Amniotic epithelial cell (primary cell): ENCODE results near the gene OSGIN1.

ENCODE experiments used
- DNase-seq: peaks from one replicate; pipeline ENCODE4 v3.0.0-alpha.2; 2010; ENCODE audit warnings: low read depth

OSGIN1 gene

DNA sequence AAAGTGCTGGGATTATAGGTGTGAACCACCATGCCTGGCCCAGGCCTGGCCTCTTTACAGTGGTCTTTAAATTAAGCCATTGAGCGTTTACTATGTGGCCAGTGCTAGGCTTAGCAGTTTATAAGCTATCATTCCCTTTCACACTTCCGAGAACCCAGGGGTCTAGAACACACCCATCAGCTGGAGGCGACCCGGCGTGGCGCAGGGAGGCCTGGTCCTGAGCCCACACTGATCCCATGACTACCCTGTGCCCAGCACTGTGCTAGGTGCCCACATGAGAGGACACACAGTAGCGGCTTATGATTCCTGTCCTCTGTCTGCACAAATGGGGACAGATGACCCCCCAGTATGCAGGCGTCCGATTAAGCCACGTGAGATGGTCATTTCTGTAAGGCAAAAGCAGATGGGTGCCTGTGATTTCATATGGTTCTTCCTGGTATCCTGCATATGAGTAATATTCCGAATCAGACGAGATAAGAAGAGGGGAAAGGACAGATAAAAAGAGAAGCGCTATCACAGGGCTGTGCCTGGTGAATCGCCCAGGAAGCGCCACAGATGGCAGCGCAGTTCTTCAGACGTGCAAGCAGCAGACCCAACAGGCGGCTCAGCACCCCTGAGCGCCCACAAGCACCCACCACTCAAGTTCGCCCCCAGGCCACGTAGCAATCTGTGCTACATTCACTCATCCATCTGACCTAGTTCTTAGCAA lies 5.3 kb downstream of the OSGIN1 start:
- DNase-seq = peak; percentile 73

DNA sequence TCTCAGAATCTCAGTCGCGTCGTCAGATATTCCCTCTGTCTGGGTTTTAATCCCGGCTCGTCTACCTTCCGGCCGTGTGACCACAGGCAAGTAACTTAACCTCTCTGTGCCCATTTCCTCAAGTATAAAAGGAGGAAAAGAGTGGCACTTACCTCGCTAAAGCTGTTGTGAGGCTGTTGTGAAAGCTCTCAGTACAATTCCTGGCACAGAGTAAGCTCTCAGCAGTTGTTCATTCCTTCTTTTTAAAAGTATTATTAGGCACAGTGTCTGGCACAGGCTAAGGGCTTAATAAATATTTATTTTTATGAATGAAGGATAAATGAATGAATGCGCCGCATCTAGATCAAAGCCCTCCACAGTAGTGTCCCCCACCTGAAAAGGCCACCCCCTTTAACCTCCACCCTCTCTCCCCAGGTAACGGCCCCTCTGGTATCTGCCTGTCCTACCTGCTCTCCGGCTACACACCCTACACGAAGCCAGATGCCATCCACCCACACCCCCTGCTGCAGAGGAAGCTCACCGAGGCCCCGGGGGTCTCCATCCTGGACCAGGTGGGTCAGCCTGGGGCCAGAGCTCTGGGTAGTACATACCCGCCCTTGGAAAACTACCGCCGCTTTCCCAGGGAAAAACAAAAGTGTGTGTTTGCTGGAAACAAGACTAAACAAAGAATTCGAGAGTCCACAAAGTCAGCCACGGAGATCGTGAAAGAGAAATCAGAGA lies 6.0 kb downstream of the OSGIN1 start:
- peak; percentile 49 for DNase-seq

DNA sequence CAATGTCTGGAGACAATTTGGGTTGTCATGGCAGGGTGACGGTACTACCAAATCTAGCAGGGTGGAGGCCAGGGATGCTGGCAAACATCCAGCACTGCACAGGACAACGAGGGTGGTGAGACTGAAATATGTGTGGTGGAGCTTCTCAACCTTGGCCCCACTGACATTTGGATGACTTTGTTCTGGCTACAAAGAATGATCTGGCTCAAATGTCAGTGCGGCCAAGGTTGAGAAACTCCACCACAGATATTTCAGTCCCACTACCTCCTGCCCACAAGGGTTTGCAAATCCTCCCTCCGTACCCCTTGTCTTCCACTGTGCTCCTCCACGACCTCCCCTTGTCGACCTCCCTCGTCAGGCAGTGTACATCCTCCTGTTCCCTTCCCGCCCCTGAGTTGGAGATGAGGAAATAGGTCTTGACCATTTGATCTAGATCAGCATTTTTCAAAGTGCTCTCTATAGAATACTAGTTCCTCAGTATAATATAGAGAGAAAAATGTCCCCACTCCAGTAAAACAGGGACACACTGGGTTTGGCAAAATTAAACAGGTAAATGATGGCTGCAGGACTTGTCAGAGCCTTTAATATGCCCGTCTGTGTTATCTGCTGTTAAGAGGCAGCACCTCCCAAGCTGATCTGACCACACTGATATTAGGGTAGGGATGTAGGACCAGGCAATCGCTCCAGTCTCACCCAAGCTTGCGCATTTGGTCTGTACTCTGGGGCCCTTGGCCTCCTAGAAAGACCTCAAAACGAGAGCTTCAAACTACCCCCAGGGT lies 6.8 kb downstream of the OSGIN1 start:
- peak; percentile 62 for DNase-seq

DNA sequence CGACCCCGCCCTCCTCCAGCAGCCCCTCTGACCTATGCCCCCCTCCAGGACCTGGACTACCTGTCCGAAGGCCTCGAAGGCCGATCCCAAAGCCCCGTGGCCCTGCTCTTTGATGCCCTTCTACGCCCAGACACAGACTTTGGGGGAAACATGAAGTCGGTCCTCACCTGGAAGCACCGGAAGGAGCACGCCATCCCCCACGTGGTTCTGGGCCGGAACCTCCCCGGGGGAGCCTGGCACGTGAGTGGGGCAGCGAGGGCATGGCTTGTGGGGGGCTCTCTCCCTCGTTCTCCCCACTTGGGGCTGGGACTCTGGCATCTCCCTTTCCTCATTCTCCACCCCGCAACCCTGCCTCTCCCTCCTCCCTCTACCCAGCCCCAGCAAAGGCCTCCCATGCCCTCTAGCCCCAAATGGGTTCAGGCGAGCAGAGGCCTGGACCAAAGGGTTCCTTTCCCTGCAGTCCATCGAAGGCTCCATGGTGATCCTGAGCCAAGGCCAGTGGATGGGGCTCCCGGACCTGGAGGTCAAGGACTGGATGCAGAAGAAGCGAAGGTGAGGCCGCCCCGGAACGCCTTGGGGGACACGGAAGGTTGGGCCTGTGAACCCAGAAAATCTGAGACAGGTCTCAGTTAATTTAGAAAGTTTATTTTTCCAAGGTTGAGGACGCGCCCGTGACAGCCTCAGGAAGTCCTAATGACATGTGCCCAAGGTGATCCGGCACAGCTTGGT lies 7.6 kb downstream of the OSGIN1 start:
- no peak for DNase-seq

DNA sequence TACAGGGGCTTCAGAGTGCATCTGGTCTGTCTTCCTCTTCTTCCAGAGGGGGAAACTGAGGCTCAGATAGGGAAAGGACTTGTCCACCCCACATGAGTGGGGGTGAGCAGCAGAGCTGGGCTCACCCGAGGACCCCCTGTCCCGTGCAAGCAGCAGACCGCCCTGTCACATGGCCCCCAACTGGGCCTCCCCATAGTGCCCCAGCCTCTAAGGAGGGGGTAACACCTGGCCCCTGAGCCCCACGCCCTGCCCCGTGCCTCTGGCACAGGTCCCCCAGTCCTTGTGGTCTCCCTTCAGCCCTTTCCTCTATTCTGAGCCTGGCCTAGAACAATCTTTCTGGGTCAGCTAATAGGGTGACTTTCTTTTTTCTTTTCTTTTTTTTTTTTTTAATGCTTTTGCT lies 8.6 kb downstream of the OSGIN1 start:
- no peak for DNase-seq

DNA sequence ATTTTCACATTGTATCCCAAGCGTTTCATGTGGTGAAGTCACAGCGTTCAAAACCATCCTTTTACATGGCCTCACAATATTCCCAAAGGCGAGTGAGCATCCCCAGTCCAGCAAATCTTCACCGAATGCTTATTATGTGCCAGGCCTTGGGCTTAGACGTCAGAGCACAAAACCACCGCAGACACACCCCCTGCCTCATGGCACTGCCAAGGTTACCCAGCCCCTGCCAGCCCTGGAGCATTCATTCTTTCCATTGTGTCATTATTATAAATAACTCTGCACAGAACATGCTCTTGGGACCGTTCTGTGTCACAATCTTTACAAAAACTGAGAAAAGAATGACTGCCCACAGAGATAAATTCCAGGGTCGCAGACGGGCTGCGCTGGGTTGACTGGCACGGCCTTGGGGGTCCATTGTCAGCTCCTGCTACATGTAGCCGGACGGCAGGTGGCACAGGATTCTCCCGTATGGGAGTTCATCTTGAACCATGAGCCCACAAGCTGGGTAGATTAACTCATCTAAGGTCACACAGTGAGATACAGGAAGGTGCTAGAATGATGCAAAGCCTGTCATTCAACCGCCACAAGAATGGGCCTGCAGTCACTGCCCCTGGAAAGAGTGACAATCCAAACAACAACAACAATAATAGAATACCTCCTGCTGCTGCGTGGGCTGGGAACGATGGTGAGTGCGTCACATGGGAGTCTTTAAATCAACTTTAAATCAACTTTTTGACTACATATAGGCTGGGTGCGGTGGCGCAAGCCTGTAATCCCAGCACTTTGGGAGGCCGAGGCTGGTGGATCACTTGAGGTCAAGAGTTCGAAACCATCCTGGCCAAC lies 10.5 kb downstream of the OSGIN1 start:
- DNase-seq = no peak

DNA sequence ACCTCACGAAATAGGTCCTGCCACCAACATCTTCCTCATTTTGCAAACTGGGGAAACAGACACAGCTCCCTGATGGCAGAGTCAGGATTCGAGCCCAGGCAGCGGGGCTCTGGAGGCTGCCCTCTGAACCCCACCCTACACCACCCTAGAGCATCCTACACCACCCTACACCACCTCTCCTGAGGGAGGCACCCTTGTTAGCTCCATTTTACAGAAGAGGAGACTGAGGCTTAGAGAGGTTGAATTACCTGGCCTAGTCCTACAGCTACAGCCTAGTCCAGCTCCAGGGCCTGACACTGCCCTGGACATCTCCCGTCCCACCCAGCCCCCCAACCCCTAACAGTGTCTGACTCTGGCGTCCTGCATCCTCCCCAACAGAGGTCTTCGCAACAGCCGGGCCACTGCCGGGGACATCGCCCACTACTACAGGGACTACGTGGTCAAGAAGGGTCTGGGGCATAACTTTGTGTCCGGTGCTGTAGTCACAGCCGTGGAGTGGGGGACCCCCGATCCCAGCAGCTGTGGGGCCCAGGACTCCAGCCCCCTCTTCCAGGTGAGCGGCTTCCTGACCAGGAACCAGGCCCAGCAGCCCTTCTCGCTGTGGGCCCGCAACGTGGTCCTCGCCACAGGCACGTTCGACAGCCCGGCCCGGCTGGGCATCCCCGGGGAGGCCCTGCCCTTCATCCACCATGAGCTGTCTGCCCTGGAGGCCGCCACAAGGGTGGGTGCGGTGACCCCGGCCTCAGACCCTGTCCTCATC lies 11.8 kb downstream of the OSGIN1 start:
- DNase-seq = no peak

DNA sequence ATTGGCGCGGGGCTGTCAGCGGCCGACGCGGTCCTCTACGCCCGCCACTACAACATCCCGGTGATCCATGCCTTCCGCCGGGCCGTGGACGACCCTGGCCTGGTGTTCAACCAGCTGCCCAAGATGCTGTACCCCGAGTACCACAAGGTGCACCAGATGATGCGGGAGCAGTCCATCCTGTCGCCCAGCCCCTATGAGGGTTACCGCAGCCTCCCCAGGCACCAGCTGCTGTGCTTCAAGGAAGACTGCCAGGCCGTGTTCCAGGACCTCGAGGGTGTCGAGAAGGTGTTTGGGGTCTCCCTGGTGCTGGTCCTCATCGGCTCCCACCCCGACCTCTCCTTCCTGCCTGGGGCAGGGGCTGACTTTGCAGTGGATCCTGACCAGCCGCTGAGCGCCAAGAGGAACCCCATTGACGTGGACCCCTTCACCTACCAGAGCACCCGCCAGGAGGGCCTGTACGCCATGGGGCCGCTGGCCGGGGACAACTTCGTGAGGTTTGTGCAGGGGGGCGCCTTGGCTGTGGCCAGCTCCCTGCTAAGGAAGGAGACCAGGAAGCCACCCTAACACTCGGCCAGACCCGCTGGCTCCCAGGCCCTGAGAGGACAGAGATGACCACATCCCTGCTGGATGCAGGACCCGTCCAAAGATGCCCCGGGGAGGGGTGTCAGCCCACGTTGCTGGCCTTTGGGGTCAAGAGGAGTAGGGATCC lies 12.6 kb downstream of the OSGIN1 start:
- no peak for DNase-seq

DNA sequence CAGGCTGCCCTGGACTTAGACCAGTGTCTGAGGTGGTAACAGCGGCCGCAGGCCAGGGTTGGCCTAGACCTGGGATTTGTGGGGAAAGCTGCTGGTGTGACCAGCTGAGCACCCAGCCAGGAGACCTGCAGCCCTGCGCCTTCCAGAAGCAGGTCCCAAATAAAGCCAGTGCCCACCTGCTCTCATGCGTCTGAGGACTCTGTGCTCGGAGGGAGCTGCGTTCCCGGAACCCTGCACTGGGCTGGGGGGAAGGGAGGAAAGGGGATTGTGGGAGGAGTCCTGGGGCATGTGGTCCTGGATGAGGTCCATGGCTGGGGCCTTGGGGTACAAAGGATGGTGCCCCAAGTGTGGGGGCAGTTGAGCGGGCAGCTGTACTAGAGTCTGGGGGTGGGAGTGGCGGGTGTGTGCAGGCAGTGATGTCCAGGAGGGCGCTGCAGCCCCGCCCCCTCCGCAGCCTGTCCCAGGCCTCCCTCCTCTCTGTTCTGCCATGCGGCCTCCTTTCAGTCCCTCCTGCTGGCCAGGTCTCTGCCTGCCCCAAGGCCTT lies 13.2 kb downstream of the OSGIN1 start:
- no peak for DNase-seq

DNA sequence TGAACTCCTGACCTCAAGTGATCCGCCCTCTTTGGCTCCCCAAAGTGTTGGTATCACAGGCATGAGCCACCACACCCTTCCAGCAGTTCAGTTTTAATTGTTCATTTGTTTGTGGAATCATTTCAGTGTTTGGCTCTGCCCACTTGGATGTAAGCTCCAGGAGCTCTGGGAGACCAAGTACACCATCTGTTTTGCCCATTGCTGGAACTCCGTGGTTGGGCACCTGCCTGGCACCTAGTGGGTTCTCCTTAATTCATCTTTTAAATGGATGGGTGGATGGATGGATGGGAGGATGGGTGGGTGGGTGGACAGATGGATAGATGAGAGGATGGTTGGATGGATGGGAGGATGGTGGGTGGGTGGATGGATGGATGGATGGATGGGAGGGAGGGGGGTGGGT lies 14.1 kb downstream of the OSGIN1 start:
- DNase-seq = no peak

DNA sequence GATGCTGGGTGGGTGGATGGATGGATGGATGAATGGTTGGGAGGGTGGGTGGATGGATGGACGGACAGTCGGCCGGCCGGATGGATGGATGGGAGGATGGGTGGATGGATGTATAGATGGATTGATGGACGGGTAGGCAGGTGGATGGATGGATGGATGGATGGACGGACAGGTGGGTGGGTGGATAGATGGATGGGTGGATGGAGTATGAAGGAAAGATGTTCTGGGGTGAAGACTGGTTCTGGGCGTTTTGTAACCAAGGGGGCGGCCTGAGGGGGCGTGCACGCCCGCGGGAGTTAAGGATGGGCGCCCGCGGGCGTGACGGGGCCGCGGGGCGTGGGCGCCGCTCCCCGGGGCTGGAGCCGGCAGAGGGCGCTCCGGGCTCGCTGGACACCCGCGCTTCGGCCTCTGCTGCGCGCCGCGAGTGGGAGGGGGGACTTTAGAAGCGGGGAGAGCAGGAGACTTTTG lies 14.8 kb downstream of the OSGIN1 start, which contains the start of gene NECAB2:
Gene NECAB2, plus strand, starts transcription at position 407 of the 468 bp plus-strand sequence. CDS start 405 bp downstream, outside the sequence.
- peak; percentile 13 for DNase-seq

DNA sequence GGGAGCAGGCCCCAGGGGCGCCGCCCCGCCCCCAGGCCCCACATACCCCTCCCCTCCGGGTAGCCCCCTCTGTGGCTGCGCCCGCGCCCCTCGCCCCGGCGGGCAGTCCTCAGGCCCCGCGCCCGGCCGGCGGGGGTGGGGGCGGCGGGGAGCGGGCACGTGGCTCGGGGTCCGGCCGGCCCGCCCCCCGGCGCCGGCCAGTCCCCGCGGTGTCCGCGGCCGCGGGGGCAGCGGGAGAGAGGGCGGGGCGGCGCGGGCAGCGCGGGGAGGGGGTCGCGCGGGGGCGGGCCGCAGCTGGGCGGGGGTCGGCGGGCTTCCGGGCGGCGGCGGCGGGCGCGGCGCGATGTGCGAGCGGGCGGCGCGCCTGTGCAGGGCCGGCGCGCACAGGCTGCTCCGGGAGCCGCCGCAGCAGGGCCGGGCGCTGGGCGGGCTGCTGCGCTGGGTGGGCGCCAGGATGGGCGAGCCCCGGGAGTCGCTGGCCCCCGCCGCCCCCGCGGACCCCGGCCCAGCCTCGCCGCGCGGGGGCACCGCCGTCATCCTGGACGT lies 15.3 kb downstream of the OSGIN1 start:
- no peak for DNase-seq

DNA sequence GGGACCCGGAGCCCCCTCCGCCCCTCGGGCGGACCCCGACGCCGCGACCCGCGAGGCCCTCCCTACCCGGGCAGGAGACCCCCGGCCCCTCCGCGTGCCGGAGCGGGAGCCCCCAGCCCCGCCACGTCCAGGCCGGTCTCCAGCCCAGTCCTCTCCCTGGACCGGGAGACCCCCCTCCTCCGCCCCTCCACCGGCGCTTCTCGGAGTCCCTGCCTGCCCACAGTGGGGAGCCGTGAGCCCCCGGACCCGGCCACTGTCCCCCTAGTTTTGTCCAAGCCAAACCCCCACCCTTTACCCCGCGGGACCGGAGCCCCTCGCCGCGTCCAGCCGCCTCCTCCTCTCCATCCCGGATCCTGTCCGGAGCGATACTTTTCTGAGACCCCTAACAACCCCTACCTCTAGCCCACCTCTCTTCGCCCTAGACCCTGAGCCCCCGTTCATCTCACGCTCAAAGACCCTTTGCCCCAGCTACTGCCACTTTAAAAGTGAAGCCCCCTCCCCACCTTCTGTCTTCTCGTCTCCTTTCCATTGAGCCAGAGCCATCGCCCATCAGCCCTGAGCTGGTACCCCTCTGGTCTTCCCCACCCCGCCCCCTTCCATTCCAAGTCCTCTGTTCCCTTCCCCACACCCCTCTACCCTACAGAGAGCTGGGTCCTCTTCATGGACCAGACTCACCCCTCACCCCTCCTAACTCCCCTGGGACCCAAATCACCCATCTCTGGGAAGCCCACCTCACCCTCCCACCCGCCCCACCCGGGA lies 16.0 kb downstream of the OSGIN1 start:
- DNase-seq = no peak

DNA sequence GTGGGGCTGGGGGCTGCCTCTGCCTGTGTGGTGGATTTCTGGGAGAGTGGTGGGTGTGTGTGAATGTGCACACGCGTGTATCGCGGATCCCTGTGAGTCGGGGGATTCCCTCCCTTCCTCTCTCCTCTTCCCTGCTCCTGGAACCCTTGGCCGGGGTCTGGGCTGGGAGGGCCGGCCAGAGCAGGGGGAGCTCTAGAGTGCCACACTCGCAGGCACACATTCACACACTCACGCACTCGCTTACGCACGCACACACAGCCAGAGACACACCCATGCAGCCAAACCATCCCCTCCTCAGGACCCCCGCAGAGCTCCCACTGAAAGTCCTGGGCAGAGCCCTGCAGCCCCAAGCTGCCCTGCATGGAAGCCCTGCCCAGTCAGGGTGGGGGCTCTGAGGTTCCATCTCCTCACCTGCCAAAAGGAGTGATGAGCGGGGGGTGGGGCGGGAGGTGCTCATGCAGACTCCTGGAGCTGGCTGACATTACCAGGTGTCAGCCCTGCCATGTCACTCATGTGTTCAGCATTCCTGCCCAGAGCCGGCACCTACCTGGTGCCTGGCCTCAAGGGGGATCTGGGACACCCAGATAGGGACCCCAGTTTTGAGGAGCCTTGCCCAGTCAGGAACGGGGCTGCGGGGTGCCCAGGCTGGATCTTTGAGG lies 16.9 kb downstream of the OSGIN1 start:
- no peak for DNase-seq

DNA sequence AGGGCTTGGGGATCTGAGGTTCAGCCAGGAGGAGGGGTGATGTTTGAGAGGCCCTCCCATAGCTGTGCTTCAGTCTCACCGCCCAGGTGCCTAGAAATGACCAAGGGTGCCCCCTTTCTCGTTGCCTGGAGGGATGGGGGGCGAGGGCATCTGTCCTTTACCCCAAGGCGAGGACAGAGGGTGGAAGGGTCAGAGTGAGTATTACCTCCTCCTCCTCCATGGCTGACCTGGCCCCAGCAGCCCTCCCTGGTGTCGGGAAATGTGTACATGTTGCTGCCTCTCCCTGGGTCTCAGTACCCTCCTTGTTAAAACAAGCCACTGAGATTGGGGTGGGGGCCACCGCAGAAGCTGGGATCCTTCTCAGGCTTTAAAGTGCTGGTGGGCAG lies 17.4 kb downstream of the OSGIN1 start:
- DNase-seq = no peak

DNA sequence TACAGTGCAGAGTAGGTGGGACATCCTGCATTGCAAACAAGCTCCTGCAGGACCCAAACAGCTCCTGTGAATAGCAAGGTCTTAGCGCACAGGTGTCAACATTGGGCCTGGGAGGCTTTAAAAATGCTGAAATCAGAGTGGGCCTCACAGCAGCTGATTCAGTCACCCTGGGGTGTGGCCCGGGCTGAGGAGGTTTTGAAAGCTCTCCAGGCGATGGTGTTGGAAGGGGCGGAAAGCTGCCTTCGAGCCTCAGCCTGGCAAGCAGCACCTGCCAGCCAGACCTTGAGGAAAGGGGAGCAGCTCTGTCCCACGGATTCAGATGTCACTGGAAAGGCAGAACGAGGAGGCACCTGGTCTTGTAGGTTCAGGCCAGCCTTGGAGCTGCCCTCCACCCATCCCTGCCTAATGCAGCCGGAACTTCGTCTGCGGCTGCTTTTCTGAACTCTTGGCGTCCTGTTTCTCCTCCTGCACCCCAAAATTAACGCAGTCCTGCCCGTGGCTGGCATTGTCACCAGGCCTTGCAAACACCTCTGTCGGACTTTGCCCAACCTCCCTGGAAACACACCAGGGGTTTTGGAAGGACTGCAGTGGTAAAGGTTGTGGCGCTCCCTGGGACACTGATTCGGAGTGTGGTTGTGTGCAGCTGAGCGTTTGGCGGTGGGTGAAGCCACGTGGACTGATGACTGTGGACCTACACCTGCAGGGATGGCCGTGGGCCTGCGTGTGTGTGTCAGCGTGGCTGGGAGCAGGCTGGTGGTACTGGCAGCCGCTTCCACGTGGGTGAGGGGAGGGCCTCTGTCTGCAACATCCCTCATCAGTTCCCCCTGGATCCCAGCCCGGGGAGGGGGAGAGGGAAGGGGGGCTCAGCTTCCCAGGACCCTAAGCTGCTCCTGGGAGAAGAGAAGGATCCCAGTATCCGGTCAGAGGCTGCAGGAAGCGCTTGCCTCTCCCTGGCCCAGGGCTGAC lies 18.4 kb downstream of the OSGIN1 start:
- DNase-seq = no peak
